A673 (cell line): Measurements from ENCODE around the gene SYVN1. TPM values are rescaled to one million over a fixed set of nuclear protein-coding genes. Genes with fewer than 3 reads are reported as not detected.
A peak's percentile ranks its signal among the peaks of the same experiment; 100 is the strongest.

Source experiments
- BruUV-seq: library from RNA; stranded (reverse); fragments of 400-500 nt; replicated peaks from 2 replicates; lab custom pipeline; 2021; lab: Mats Ljungman, UMichigan
- CTCF ChIA-PET: fragments of 300-600 bp; sonication (Branson Sonifier 250); formaldehyde crosslinking; loops from one replicate; lab custom pipeline; 2022; ENCODE audit warnings: antibody characterized with exemption; lab: Charles Lee
- POLR2A ChIA-PET: fragments of 300-600 bp; sonication (Branson Sonifier 250); formaldehyde crosslinking; loops from one replicate; lab custom pipeline; 2022; ENCODE audit warnings: antibody characterized with exemption; ENCODE audit not compliant: low non-redundant PET; lab: Charles Lee
- DNase-seq: peaks from one replicate; pipeline ENCODE4 v3.0.0-alpha.2; 2015; ENCODE audit warnings: low spot score
- H3K27ac ChIP-seq: fragments of 200-600 bp; sonication (generic); 2 replicates; pipeline ENCODE4 v1.5.1; 2016; ENCODE audit warnings: mixed run types, low read depth, mild to moderate bottlenecking, mixed read lengths, antibody characterized with exemption, low read length; ENCODE audit not compliant: poor library complexity, severe bottlenecking
- H3K27me3 ChIP-seq: fragments of 200-600 bp; sonication (generic); replicated peaks from 2 replicates; pipeline ENCODE4 v1.6.1; 2017; ENCODE audit warnings: mixed run types, low read depth, mild to moderate bottlenecking, mixed read lengths, antibody characterized with exemption, low read length; ENCODE audit not compliant: insufficient read depth, poor library complexity
- H3K36me3 ChIP-seq: fragments of 200-600 bp; sonication (generic); 2 replicates; pipeline ENCODE4 v1.6.1; 2016; ENCODE audit warnings: mixed run types, mild to moderate bottlenecking, mixed read lengths, antibody characterized with exemption, low read length; ENCODE audit not compliant: insufficient read depth, poor library complexity, severe bottlenecking
- H3K4me1 ChIP-seq: fragments of 200-600 bp; sonication (generic); 2 replicates; pipeline ENCODE4 v1.6.1; 2017; ENCODE audit warnings: mixed run types, mild to moderate bottlenecking, mixed read lengths, antibody characterized with exemption, low read length; ENCODE audit not compliant: insufficient read depth, poor library complexity, severe bottlenecking
- H3K4me3 ChIP-seq: fragments of 200-600 bp; sonication (generic); 2 replicates; pipeline ENCODE4 v1.5.1; 2016; ENCODE audit warnings: low read depth, mixed run types, mild to moderate bottlenecking, mixed read lengths, low read length; ENCODE audit not compliant: poor library complexity, severe bottlenecking
- H3K9me3 ChIP-seq: fragments of 200-600 bp; sonication (generic); 2 replicates; pipeline ENCODE4 v1.6.1; 2016; ENCODE audit warnings: mixed run types, low read depth, mild to moderate bottlenecking, mixed read lengths, antibody characterized with exemption, low read length; ENCODE audit not compliant: poor library complexity, severe bottlenecking
- CTCF ChIP-seq: fragments of 300-800, 200-600 bp; sonication (generic); conservative IDR thresholded peaks from 2 replicates; pipeline ENCODE4 v1.5.1; 2017; ENCODE audit warnings: low read depth, mild to moderate bottlenecking, antibody characterized with exemption, low read length, moderate library complexity, mixed read lengths
- EZH2 ChIP-seq: fragments of 200-600 bp; sonication (generic); IDR thresholded peaks from 2 replicates; pipeline ENCODE4 v1.6.1; 2017; ENCODE audit warnings: borderline replicate concordance, low read depth, mild to moderate bottlenecking, mixed read lengths, antibody characterized with exemption, low read length; ENCODE audit not compliant: poor library complexity, severe bottlenecking
- intact Hi-C: fragments of 100-400 bp; cut with micrococcal nuclease; formaldehyde crosslinking; loops from one replicate; pipeline ENCODE4 v1.10.0; 2022; ENCODE audit not compliant: unreplicated experiment
- total RNA-seq: library from RNA; stranded (reverse); gene quantifications from 2 replicates; pipeline ENCODE4 v1.2.3, GENCODE V29; 2021

The SYVN1 gene
- total RNA-seq, 1 experiment from 2014 or later: 48.5 TPM

- TF ChIP-seq CTCF (no peak), EZH2 (no peak)
- Histone ChIP-seq H3K27me3 (no peaks in the 10 kb centered on the region), H3K36me3 (peaks cover 11% of the 10 kb centered on the region), H3K9me3 (no peaks in the 10 kb centered on the region), H3K27ac (peak overlapping the region; percentile 75), H3K4me3 (peak overlapping the region; percentile 80), H3K4me1 (peaks cover 27% of the 10 kb centered on the region)
- DNase-seq: no peak
- ChIA-PET CTCF (interaction anchor here (0.6 to 1.9 kb wide), 7 partner anchors 9 to 202 kb away, joined by 3 to 8 read pairs (median 3); partner anchors contain the start of genes CAPN1, FAU and MRPL49), POLR2A (no interaction called here)
- no TSS peak for BruUV-seq
- intact Hi-C loops: loop anchor here (10.0 kb wide), 1 partner anchor 329 kb away; no protein-coding TSS in a partner anchor
Observed at GRCh38 chr11:65113361-65113756, 21.0 kb downstream of the SYVN1 start.

DNA sequence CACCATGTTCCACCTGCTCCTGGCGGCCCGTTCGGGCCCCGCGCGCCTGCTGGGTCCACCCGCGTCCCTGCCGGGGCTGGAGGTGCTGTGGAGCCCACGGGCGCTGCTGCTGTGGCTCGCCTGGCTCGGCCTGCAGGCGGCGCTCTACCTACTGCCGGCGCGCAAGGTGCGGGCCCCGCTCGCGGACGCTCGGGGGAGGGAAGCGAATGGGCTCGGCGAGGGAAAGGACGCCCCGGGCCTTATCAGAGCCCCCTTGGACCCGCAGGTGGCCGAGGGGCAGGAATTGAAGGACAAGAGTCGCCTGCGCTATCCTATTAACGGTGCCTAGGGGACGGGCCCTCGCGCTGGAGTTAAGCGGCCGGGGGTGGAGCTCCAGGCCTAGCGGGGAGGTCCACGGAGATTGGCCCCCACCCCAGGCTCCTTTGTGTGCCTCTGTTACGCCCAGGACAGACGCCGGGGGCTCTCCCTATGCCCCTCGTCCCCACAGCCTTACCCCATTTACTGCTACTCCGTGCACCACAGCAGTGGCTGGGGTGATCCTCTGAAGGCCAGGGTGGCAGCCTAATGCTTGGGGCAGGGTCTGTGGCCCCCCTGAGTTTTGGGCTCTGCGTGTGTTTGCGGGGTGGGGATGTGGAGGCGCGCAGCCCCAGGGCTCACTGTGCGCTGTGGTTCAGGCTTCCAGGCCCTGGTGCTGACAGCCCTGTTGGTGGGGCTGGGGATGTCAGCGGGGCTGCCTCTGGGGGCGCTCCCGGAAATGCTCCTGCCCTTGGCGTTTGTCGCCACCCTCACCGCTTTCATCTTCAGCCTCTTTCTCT lies 21.6 kb downstream of the SYVN1 start:
- TF ChIP-seq EZH2 (no peak), CTCF (peak; percentile 91)
- H3K27me3 ChIP-seq: no peaks in the 10 kb centered on the region
- DNase-seq: peak; percentile 81
- BruUV-seq: no TSS peak
- no peaks in the 10 kb centered on the region for H3K9me3 ChIP-seq
- peak overlapping the region; percentile 75 for H3K27ac ChIP-seq
- intact Hi-C loops: loop anchor here (10.0 kb wide), 1 partner anchor 328 kb away; no protein-coding TSS in a partner anchor
- peaks cover 27% of the 10 kb centered on the region for H3K4me1 ChIP-seq
- ChIA-PET CTCF (interaction anchor here (0.6 to 1.9 kb wide), 8 partner anchors 8 to 203 kb away, joined by 3 to 8 read pairs (median 3); partner anchors contain the start of genes CAPN1, FAU and MRPL49), POLR2A (no interaction called here)
- H3K36me3 ChIP-seq: peaks cover 5% of the 10 kb centered on the region
- H3K4me3 ChIP-seq: peak overlapping the region; percentile 80

DNA sequence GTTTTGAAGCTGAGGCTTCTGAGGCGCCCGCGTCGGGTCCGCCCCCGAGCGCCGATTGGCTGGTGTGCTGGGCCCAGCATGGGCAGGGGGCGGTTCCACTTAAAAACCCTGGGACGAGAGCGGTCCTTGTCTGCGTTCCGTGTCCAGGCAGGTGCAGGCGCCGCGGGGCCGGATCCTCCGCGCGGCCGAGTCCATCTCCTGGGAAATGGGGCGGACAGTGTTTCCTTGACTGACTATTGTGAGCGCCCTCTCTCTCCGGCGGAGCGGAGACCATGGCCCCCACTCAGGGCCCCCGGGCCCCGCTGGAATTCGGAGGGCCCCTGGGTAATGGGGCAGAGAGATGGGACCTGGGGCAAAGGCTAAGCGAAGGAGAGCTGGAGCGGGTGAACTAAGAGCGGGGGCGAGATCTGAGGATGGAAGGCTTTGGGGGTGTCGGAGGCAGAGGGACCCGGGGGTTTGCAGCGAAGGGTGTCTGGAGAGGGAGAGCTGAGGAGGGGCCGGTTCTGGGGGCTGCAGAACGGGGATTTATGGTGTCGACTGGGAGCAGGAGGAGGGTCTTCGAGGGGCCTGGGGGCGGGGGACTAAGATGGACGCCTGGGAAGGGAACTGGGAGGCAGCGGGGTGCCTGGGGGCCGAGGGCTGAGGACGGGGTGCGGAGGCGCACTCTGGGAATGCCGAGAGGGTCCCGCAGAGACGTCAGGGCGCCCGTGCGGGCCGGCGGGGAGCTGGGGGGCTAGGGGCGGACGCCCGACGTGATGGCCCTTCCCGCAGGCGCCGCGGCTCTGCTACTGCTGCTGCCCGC lies 22.4 kb downstream of the SYVN1 start, which contains the start of gene TM7SF2:
TSS of gene TM7SF2 (plus strand) at position 129 of the 802 bp plus-strand sequence. CDS start at position 273, 144 bp downstream.
- intact Hi-C loops: loop anchor here (2.0 to 10.0 kb wide), 2 partner anchors 327 to 399 kb away; no protein-coding TSS in a partner anchor
- TF ChIP-seq EZH2: no peak
- TF ChIP-seq CTCF: no peak
- no peaks in the 10 kb centered on the region for H3K27me3 ChIP-seq
- peaks cover 5% of the 10 kb centered on the region for H3K36me3 ChIP-seq
- ChIA-PET POLR2A (interaction anchor here (0.7 kb wide), 1 partner anchor 10 kb away, joined by 4 read pairs; the partner anchor contains the start of gene MRPL49), CTCF (interaction anchor here (0.6 to 1.9 kb wide), 13 partner anchors 7 to 252 kb away, joined by 3 to 8 read pairs (median 3); partner anchors contain the start of genes CAPN1, FAU and MRPL49)
- peak within 1 kb of the TSS; percentile 75 for H3K27ac ChIP-seq
- peak within 1 kb of the TSS; percentile 80 for H3K4me3 ChIP-seq
- peak; percentile 99 for DNase-seq
- no TSS peak for BruUV-seq
- H3K9me3 ChIP-seq: no peaks in the 10 kb centered on the region
- H3K4me1 ChIP-seq: peaks cover 27% of the 10 kb centered on the region
